Measurements from ENCODE around the gene CXCL5.

- TF ChIP-seq CTCF (IDR thresholded peaks at IDR 0.05): no peak
- no peak for TF ChIP-seq POLR2A (IDR thresholded peaks at IDR 0.05)
Measured at GRCh38 chr4:74047152-74047551, 48.7 kb upstream of the CXCL5 start.
